Tibial nerve (tissue), 4 donors: ENCODE results near the gene SBNO2. TPM values are rescaled to one million over a fixed set of nuclear protein-coding genes. Genes with fewer than 3 reads are reported as not detected.

ENCODE experiments used
- DNase-seq, 2 donors: peaks; one replicate each; pipeline ENCODE4 v3.0.0-alpha.2; 2019; ENCODE audit warnings: low spot score in 2 of 2
- H3K27ac ChIP-seq, 4 donors: fragments of 200-600 bp; sonication (generic) in 3 of 4; one replicate each; pipeline ENCODE4 v1.5.1; 2017 to 2019; ENCODE audit warnings: mild to moderate bottlenecking in 1 of 4
- H3K27me3 ChIP-seq, 2 donors: fragments of 200-600 bp; sonication (generic) in 1 of 2; one replicate each; pipeline versions ENCODE4 v1.5.1 to v1.6.0; 2017 to 2019
- H3K36me3 ChIP-seq, 3 donors: fragments of 200-600 bp; sonication (generic); one replicate each; pipeline ENCODE4 v1.5.1; 2018 to 2019
- H3K4me1 ChIP-seq, 4 donors: fragments of 200-600 bp; sonication (generic) in 3 of 4; one replicate each; pipeline ENCODE4 v1.5.1; 2017 to 2019
- H3K4me3 ChIP-seq, 4 donors: fragments of 200-600 bp; sonication (generic) in 3 of 4; one replicate each; pipeline ENCODE4 v1.5.1; 2017 to 2019; ENCODE audit warnings: mild to moderate bottlenecking in 1 of 4, moderate library complexity in 1 of 4
- H3K9me3 ChIP-seq, 4 donors: fragments of 200-600 bp; sonication (generic) in 3 of 4; one replicate each; pipeline ENCODE4 v1.5.1; 2017 to 2019
- EP300 ChIP-seq, 2 donors: sonication (generic); formaldehyde crosslinking; IDR thresholded peaks; one replicate each; pipeline ENCODE4 v1.6.1; 2017; ENCODE audit warnings: antibody characterized with exemption in 2 of 2, mild to moderate bottlenecking in 1 of 2
- POLR2A ChIP-seq, 2 donors: fragments of 450-650 bp; IDR thresholded peaks; one replicate each; pipeline ENCODE4 v1.6.1; 2017; ENCODE audit warnings: antibody characterized with exemption in 2 of 2, mild to moderate bottlenecking in 2 of 2, moderate library complexity in 2 of 2
- WGBS, 2 donors: methylation state at CpG; one replicate each; pipeline ENCODE4 v1.1.5; 2018; 5-methylcytosine and 5-hydroxymethylcytosine counted together
- total RNA-seq, 4 donors: library from RNA; depleted of rRNA; stranded (reverse); fragments of >200 nt; gene quantifications; one replicate each; pipeline ENCODE4 v1.1.0, GENCODE V29; 2016
- TF ChIP-seq, protein P1 (sequence below), 5 experiments: fragments of 200-600 bp in 3 of 5; fragments of 450-650 bp in 2 of 5; sonication (generic) in 3 of 5; IDR thresholded peaks; one replicate each; pipeline ENCODE4 v1.5.1; 2016 to 2019; ENCODE audit warnings: antibody characterized with exemption in 5 of 5, mild to moderate bottlenecking in 3 of 5, moderate library complexity in 2 of 5

The SBNO2 gene
- total RNA-seq, 4 donors from 2014 or later, result 26.6 to 105 (median 39.3) TPM

DNA sequence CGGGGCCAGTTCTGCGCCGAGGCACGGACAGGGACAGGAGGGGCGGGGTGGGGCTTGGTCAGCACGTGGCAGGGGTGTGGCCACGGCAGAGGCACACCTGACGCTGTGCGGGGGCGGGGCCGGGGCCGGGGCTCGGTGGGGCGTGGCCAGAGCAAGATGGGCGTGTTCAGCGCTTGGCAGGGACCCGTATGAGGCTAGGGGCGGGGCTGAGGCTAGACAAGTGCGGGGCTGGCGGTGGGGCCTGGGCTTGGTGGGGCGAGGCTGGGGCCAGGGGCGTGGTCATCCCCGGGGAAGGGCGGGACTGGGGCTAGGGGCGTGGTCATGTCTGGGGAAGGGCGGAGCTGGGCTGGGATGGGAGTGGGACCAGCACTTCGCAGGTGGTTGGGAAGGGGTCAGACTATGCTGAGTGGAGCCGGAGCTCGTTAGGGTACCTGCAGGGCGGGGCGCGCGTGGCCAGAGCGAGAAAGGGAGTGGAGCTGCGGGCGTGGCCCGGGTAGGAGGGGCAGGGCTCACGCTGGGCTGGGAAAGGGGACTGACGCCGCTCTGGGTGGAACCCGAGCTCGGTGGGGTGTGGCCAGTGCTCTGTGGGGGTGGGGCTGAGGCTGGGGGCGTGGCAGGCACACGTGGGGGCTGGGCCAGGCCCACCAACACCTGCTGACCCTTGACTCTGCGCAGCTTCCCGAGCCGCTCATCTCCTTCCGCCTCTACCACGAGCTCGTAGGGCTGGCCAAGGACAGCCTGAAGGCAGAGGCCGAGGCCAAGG is 91.7 kb downstream of the SBNO2 start:
- DNase-seq, result no peak
- no peaks in the 10 kb centered on the region for H3K9me3 ChIP-seq
- peaks cover 0 to 30% (median 0%) of the 10 kb centered on the region in 3 donors for H3K36me3 ChIP-seq
- H3K4me3 ChIP-seq, result peak overlapping the region in 1 of 4 donors; percentile 28
- 38 to 46% methylated on average over 34 to 39 of the region's 51 CpGs for WGBS, 2 donors
- peaks cover 0 to 35% (median 3%) of the 10 kb centered on the region in 4 donors for H3K4me1 ChIP-seq
- H3K27me3 ChIP-seq, result peaks cover 0 to 5% of the 10 kb centered on the region in 2 donors
- no peak overlapping the region for H3K27ac ChIP-seq
- no peak for TF ChIP-seq EP300 (IDR thresholded peaks at IDR 0.05)
- TF ChIP-seq POLR2A (IDR thresholded peaks at IDR 0.05), result no peak
- TF ChIP-seq, protein P1, sequence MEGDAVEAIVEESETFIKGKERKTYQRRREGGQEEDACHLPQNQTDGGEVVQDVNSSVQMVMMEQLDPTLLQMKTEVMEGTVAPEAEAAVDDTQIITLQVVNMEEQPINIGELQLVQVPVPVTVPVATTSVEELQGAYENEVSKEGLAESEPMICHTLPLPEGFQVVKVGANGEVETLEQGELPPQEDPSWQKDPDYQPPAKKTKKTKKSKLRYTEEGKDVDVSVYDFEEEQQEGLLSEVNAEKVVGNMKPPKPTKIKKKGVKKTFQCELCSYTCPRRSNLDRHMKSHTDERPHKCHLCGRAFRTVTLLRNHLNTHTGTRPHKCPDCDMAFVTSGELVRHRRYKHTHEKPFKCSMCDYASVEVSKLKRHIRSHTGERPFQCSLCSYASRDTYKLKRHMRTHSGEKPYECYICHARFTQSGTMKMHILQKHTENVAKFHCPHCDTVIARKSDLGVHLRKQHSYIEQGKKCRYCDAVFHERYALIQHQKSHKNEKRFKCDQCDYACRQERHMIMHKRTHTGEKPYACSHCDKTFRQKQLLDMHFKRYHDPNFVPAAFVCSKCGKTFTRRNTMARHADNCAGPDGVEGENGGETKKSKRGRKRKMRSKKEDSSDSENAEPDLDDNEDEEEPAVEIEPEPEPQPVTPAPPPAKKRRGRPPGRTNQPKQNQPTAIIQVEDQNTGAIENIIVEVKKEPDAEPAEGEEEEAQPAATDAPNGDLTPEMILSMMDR (IDR thresholded peaks at IDR 0.05), result no peak

DNA sequence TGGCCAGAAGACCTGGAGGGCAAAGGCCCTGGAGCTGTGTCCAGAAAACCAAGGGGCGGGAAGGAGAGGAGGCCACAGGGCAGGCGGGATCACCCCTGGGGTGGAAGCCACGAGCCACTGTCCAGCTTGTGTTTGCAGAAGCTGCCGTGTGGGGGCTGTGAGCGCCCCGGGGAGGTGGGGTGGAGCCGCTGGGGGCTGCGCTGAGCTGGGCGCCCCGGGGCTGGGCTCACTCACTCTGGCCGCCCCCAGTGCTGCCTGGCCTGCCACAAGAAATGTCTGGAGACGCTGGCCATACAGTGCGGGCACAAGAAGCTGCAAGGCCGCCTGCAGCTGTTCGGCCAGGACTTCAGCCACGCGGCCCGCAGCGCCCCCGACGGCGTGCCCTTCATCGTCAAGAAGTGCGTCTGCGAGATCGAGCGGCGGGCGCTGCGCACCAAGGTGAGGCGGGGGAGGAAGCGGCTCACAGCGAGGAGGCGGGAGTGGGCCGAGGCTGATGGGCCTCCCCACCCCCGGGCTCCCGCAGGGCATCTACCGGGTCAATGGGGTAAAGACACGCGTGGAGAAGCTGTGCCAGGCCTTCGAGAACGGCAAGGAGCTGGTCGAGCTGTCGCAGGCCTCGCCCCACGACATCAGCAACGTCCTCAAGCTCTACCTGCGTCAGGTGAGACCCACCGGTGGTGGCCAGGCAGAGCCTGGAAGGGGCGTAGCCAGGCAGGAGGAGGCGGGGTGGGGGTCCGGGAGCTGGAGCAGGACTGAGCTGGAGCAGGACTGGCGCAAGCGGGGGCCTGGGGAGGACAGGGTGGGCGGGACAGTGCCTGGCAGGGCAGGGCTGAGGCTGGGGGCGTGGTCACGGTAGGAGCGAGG is 92.5 kb downstream of the SBNO2 start:
- TF ChIP-seq EP300 (IDR thresholded peaks at IDR 0.05) (no peak), POLR2A (IDR thresholded peaks at IDR 0.05) (no peak)
- TF ChIP-seq, protein P1 (IDR thresholded peaks at IDR 0.05), result no peak
- no peak for DNase-seq
- Histone ChIP-seq H3K4me3 (peak overlapping the region in 1 of 4 donors; percentile 28), H3K27ac (no peak overlapping the region), H3K36me3 (peaks cover 0 to 23% (median 0%) of the 10 kb centered on the region in 3 donors), H3K9me3 (no peaks in the 10 kb centered on the region), H3K27me3 (peaks cover 0 to 5% of the 10 kb centered on the region in 2 donors), H3K4me1 (peaks cover 0 to 27% (median 2%) of the 10 kb centered on the region in 4 donors)
- 54 to 78% methylated on average over 52 to 58 of the region's 58 CpGs for WGBS, 2 donors

DNA sequence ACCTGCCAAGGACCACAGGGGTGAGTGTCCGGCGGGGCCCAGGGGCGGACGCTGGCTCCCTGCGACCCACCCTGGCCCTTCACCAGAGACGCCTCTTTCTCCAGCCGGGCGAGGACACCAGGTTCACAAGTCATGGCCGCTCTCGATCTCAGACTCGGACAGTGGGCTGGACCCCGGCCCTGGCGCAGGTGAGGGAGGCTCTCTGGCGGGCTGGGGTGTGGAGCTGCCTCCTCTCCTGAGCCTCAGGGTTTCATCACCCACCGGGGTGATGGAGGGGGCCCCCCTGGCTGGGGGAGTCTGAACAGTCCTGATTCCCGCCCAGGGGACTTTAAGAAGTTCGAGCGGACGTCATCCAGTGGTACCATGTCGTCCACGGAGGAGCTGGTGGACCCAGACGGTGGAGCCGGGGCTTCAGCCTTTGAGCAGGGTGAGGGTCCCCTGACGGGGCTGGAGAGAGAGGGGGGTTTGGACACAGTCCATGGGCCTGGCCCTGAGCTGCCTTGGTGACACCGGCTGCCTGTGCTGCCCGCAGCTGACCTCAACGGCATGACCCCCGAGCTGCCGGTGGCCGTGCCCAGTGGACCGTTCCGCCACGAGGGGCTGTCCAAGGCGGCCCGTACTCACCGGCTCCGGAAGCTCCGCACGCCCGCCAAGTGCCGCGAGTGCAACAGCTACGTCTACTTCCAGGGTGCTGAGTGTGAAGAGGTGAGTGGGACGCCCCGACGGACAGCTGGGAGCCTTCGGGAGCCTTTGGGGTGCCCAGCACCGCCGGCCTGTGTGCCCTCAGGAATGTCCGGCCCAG is 93.5 kb downstream of the SBNO2 start:
- TF ChIP-seq EP300 (IDR thresholded peaks at IDR 0.05), result no peak
- TF ChIP-seq, protein P1 (IDR thresholded peaks at IDR 0.05), result no peak
- TF ChIP-seq POLR2A (IDR thresholded peaks at IDR 0.05), result no peak
- H3K27me3 ChIP-seq, result peaks cover 0 to 5% of the 10 kb centered on the region in 2 donors
- peaks cover 0 to 13% (median 0%) of the 10 kb centered on the region in 3 donors for H3K36me3 ChIP-seq
- 93% methylated on average over 30 to 32 of the region's 50 CpGs for WGBS, 2 donors
- no peaks in the 10 kb centered on the region for H3K9me3 ChIP-seq
- DNase-seq, result no peak
- peaks cover 0 to 24% (median 5%) of the 10 kb centered on the region in 4 donors for H3K4me1 ChIP-seq
- no peak overlapping the region for H3K4me3 ChIP-seq
- no peak overlapping the region for H3K27ac ChIP-seq

DNA sequence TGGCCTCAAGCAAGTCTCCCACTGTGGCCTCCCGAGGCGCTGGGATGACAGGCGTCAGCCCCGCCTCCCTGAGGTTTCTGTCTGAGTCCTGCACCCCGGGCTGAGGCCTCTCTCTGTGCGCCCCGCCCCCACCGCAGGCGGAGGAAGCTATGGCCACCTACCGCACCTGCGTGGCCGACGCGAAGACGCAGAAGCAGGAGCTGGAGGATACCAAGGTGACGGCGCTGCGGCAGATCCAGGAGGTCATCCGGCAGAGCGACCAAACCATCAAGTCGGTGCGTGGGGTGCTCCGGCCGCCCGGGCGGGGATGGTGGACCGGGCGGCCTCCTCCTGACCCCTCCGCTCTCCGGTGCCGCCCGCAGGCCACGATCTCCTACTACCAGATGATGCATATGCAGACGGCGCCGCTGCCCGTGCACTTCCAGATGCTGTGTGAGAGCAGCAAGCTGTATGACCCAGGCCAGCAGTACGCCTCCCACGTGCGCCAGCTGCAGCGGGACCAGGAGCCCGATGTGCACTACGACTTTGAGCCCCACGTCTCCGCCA is 94.4 kb downstream of the SBNO2 start:
- no peak overlapping the region for H3K27ac ChIP-seq
- H3K4me3 ChIP-seq, result no peak overlapping the region
- peaks cover 0 to 12% (median 0%) of the 10 kb centered on the region in 3 donors for H3K36me3 ChIP-seq
- 86 to 89% methylated on average over 41 to 42 of the region's 45 CpGs for WGBS, 2 donors
- no peaks in the 10 kb centered on the region for H3K9me3 ChIP-seq
- peaks cover 0 to 5% of the 10 kb centered on the region in 2 donors for H3K27me3 ChIP-seq
- H3K4me1 ChIP-seq, result peaks cover 0 to 24% (median 8%) of the 10 kb centered on the region in 4 donors
- no peak for DNase-seq
- TF ChIP-seq, protein P1 (IDR thresholded peaks at IDR 0.05), result no peak
- no peak for TF ChIP-seq EP300 (IDR thresholded peaks at IDR 0.05)
- TF ChIP-seq POLR2A (IDR thresholded peaks at IDR 0.05), result no peak
